Lower lobe of right lung (tissue), 2 donors: ENCODE measurements around the gene TFB2M. TPM values are rescaled to one million over a fixed set of nuclear protein-coding genes. Genes with fewer than 3 reads are reported as not detected.
"Not testable (repeated sequence)": the region's sequence is repeated elsewhere in the genome, so short reads cannot be mapped to it uniquely, and the experiment has no call there.

Experiments
- ATAC-seq, 2 donors: fragments of 200-7000 bp; cut with Tn5 transposase; one replicate each; pipeline ENCODE4 v1.9.1; 2020 to 2022; ENCODE audit warnings: mild to moderate bottlenecking in 2 of 2, moderate library complexity in 2 of 2
- DNase-seq: peaks from one replicate; pipeline ENCODE4 v3.0.0-alpha.2; 2020
- H3K27ac ChIP-seq: fragments of 200-600 bp; one replicate; pipeline ENCODE4 v1.8.0; 2022
- H3K27me3 ChIP-seq: fragments of 200-600 bp; one replicate; pipeline ENCODE4 v1.8.0; 2022; ENCODE audit warnings: low read depth
- H3K36me3 ChIP-seq: fragments of 200-600 bp; one replicate; pipeline ENCODE4 v1.8.0; 2022; ENCODE audit warnings: mild to moderate bottlenecking
- H3K4me1 ChIP-seq: fragments of 200-600 bp; one replicate; pipeline ENCODE4 v1.8.0; 2022
- H3K4me3 ChIP-seq: fragments of 200-600 bp; one replicate; pipeline ENCODE4 v1.8.0; 2022; ENCODE audit warnings: mild to moderate bottlenecking
- H3K9me3 ChIP-seq: fragments of 200-600 bp; one replicate; pipeline ENCODE4 v1.8.0; 2022
- intact Hi-C: fragments of 100-400 bp; cut with DNase I; formaldehyde crosslinking; loops from one replicate; pipeline ENCODE4 v1.11.0; 2022
- total RNA-seq: library from RNA; stranded (reverse); fragmentation: NEBNext Ultra II Directional; extraction: Animal tissue kit (Norgen Biotek cat#: 25700); gene quantifications from one replicate; pipeline ENCODE4 v1.2.1, GENCODE V29; 2021
- TF ChIP-seq, protein P1 (sequence below): fragments of 200-600 bp; IDR thresholded peaks from one replicate; pipeline ENCODE4 v1.8.0; 2022; ENCODE audit warnings: antibody characterized with exemption, mild to moderate bottlenecking
- donor health status: DM: no; HTN: yes; CAD: no; lungs with severe emphysema.

The TFB2M gene
- total RNA-seq, 1 donor from 2014 or later = 10.2 TPM

DNA sequence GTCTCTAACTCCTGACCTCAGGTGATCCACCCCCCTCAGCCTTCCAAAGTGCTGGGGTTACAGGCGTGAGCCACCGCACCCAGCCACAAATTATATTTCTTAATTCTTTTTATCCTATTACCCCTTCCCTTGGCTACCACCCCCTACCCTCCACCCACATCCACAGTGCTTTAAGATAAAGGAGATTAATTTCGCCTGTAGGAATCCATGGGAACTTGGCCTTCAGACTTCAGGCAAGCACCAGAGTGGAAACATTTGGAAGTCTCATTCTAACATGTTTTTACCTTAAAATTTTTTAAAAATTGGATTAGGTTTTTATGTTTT is 10.6 kb upstream of the TFB2M start:
- TF ChIP-seq, protein P1, sequence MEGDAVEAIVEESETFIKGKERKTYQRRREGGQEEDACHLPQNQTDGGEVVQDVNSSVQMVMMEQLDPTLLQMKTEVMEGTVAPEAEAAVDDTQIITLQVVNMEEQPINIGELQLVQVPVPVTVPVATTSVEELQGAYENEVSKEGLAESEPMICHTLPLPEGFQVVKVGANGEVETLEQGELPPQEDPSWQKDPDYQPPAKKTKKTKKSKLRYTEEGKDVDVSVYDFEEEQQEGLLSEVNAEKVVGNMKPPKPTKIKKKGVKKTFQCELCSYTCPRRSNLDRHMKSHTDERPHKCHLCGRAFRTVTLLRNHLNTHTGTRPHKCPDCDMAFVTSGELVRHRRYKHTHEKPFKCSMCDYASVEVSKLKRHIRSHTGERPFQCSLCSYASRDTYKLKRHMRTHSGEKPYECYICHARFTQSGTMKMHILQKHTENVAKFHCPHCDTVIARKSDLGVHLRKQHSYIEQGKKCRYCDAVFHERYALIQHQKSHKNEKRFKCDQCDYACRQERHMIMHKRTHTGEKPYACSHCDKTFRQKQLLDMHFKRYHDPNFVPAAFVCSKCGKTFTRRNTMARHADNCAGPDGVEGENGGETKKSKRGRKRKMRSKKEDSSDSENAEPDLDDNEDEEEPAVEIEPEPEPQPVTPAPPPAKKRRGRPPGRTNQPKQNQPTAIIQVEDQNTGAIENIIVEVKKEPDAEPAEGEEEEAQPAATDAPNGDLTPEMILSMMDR = no peak
- Histone ChIP-seq H3K4me1 (peaks cover 55% of the 10 kb centered on the region), H3K4me3 (no peak overlapping the region), H3K36me3 (no peaks in the 10 kb centered on the region), H3K27ac (peak overlapping the region; percentile 52), H3K9me3 (no peaks in the 10 kb centered on the region), H3K27me3 (no peaks in the 10 kb centered on the region)
- intact Hi-C loops = no loop called here
- ATAC-seq (no peak), DNase-seq (no peak)

DNA sequence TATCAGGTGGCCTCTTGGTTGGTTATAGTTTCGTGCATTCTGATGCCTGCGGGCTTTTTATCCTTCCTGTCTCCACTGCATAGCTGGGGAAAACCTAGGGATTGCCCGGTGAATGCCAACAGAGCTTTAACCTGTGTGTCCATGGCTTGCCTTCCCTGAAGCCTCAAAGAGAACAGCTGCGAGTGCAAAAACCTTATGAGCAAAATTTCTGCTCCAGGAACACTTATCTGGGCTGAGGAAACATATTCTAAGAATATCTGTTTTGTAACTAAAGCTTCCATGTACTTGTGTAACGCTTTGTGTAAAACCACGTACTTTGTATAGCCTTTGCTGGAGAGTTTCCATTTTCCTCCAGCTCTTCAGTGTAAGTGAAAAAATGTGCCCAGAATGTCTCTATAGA is 7.4 kb upstream of the TFB2M start:
- peak overlapping the region; percentile 50 for H3K27ac ChIP-seq
- no peak for DNase-seq
- no peak overlapping the region for H3K4me3 ChIP-seq
- H3K9me3 ChIP-seq = no peaks in the 10 kb centered on the region
- peak in 1 of 2 donors; percentile 38 for ATAC-seq
- no peaks in the 10 kb centered on the region for H3K27me3 ChIP-seq
- TF ChIP-seq, protein P1 = no peak
- peaks cover 63% of the 10 kb centered on the region for H3K4me1 ChIP-seq
- H3K36me3 ChIP-seq = no peaks in the 10 kb centered on the region
- intact Hi-C loops = no loop called here

GRCh38 chr1:246572785-246573184 is 6.7 kb upstream of the TFB2M start:
- no peaks in the 10 kb centered on the region for H3K27me3 ChIP-seq
- no peaks in the 10 kb centered on the region for H3K36me3 ChIP-seq
- DNase-seq = no peak
- H3K27ac ChIP-seq = peak overlapping the region; percentile 50
- TF ChIP-seq, protein P1 = no peak
- intact Hi-C loops = no loop called here
- no peaks in the 10 kb centered on the region for H3K9me3 ChIP-seq
- peaks cover 64% of the 10 kb centered on the region for H3K4me1 ChIP-seq
- no peak overlapping the region for H3K4me3 ChIP-seq
- ATAC-seq = peak in 1 of 2 donors; percentile 71

DNA sequence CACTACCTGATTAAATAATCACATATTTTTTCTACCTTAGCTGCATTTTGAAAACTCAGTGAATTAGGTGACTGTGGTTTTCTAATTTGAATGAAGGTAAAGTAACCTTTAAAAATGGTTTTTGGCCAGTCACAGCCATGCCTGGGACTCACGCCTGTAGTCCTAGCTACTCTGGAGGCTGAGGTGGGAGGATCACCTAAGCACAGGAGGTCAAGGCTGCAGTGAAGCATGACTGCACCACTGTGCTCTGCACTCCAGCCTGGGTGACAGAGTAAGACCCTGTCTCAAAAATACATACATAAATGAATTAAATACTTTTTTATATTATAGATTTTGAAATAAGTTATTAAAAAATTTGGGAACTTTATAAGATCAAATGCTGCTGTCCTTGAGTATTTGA is 5.9 kb upstream of the TFB2M start:
- intact Hi-C loops = no loop called here
- no peaks in the 10 kb centered on the region for H3K27me3 ChIP-seq
- DNase-seq (no peak), ATAC-seq (no peak)
- no peaks in the 10 kb centered on the region for H3K9me3 ChIP-seq
- H3K4me1 ChIP-seq = peaks cover 67% of the 10 kb centered on the region
- H3K27ac ChIP-seq = peak overlapping the region; percentile 75
- no peak overlapping the region for H3K4me3 ChIP-seq
- TF ChIP-seq, protein P1 = no peak
- no peaks in the 10 kb centered on the region for H3K36me3 ChIP-seq

GRCh38 chr1:246571309-246571708 is 5.2 kb upstream of the TFB2M start:
- H3K36me3 ChIP-seq, H3K4me3 ChIP-seq, ATAC-seq, H3K9me3 ChIP-seq, DNase-seq, intact Hi-C loops, H3K27me3 ChIP-seq: not testable (repeated sequence)
- Histone ChIP-seq H3K27ac (peak overlapping the region; percentile 75), H3K4me1 (peaks cover 67% of the 10 kb centered on the region)

DNA sequence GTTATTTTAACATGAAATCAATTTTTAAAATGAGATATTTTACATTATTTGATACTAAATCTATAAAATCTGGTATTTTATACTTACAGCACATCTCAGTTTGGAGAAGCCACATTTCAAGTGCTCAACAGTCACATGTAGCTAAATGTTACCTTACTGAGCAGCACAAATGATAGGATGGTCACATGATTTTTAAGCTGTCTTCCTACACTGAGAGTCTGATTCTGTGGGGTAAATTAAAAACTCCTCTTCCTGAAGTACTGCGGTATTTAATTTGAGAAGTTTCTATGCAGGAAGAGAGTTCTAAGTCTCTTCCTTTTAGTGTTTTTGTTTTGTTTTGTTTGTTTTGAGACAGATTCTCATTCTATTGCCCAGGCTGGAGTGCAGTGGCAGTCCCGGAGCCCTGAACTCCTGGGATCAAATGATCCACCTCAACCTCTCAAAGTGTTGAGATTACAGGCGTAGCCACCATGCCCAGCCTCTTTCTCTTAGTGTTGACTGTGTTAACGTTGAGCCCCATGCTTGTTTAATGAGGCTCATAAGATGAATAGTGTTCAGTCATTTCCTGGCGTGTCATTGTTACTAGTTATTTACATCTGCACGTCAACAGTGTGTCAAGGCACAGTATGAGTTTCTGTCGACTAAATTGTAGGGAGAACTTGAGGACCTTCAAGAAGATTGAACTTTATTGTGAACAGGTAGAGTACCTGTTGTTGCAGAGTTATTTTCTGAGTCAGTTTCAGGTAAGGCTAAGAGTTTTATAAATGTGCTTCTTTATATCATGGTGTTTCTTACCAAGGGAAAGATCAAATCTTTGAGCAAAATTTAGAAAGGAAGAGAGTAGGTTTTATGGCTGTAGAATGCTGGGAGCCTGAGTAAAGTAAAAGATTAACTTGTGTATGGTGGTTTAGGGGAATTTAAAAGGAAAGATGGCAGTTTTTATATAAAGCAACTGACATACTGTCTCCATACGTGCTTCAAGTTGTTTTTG is 3.5 kb upstream of the TFB2M start:
- Histone ChIP-seq H3K27ac (peak overlapping the region; percentile 75), H3K4me1 (peaks cover 77% of the 10 kb centered on the region), H3K9me3 (no peaks in the 10 kb centered on the region), H3K27me3 (no peaks in the 10 kb centered on the region), H3K4me3 (peak overlapping the region; percentile 18), H3K36me3 (no peaks in the 10 kb centered on the region)
- TF ChIP-seq, protein P1 = no peak
- ATAC-seq = no peak
- intact Hi-C loops = no loop called here
- DNase-seq = no peak
